NT2/D1 (cell line): ENCODE results near the gene PLCG1.

Experiments
- SUZ12 ChIP-seq: IDR thresholded peaks from 2 replicates; pipeline ENCODE4 v1.6.1; 2011; ENCODE audit not compliant: insufficient read length, insufficient read depth; ENCODE audit errors: extremely low read depth
- YY1 ChIP-seq: IDR thresholded peaks from 2 replicates; pipeline ENCODE4 v1.6.1; 2011; ENCODE audit not compliant: insufficient read length, insufficient read depth
- ZNF274 ChIP-seq: IDR thresholded peaks from 2 replicates; pipeline ENCODE4 v1.6.1; 2011; ENCODE audit warnings: mild to moderate bottlenecking, low read depth, low read length

DNA sequence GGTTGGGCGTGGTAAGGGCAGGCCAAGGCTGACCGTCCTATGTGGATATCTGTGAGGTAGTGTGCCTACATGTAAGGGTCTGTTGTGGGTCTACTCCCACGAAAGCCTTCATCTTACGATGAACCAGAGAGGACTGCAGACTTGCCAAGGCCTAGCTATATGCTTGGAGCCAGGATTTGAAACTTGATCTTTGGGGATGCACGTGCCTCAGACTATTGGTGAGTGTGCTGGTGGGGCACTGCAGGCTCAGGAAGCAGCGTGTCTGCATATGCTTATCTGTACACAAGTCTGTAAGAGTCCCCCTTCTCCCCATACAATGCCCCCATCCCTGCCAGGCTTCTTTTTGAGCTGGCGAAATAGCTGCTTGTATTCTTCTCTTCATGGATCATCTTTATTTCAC, 17.9 kb downstream of the PLCG1 start:
- TF ChIP-seq SUZ12 (no peak), ZNF274 (no peak), YY1 (no peak)
